Measurements from ENCODE around the gene HES4. TPM values are rescaled to one million over a fixed set of nuclear protein-coding genes. Genes with fewer than 3 reads are reported as not detected.

The HES4 gene
- total RNA-seq, 1 donor from 2014 or later: 75.0 TPM

GRCh38 chr1:1006305-1007159, 6.6 kb upstream of the HES4 start:
- H3K4me3 Mint-ChIP-seq (ENCODE audit: unreplicated experiment): no peak overlapping the region

GRCh38 chr1:1005774-1006304, 5.9 kb upstream of the HES4 start:
- peaks cover 4% of the 10 kb centered on the region for H3K36me3 Mint-ChIP-seq (ENCODE audit: unreplicated experiment)
- H3K27me3 Mint-ChIP-seq (ENCODE audit: unreplicated experiment): no peaks in the 10 kb centered on the region
- no peak for TF ChIP-seq CTCF (IDR thresholded peaks at IDR 0.05)
- no peak for DNase-seq (ENCODE audit: extremely low spot score, unreplicated experiment)
- peaks cover 24% of the 10 kb centered on the region for H3K4me1 Mint-ChIP-seq (ENCODE audit: unreplicated experiment)
- H3K27ac Mint-ChIP-seq (ENCODE audit: unreplicated experiment): no peak overlapping the region
- H3K9me3 Mint-ChIP-seq (ENCODE audit: unreplicated experiment): no peaks in the 10 kb centered on the region
- H3K4me3 Mint-ChIP-seq (ENCODE audit: unreplicated experiment): no peak overlapping the region

More at GRCh38 chr1:1006305-1007159, 6.6 kb upstream of the HES4 start:
- H3K27me3 Mint-ChIP-seq (ENCODE audit: unreplicated experiment): no peaks in the 10 kb centered on the region
- no peak overlapping the region for H3K27ac Mint-ChIP-seq (ENCODE audit: unreplicated experiment)
- DNase-seq (ENCODE audit: extremely low spot score, unreplicated experiment): no peak
- no peaks in the 10 kb centered on the region for H3K9me3 Mint-ChIP-seq (ENCODE audit: unreplicated experiment)
- H3K4me1 Mint-ChIP-seq (ENCODE audit: unreplicated experiment): peaks cover 24% of the 10 kb centered on the region
- H3K36me3 Mint-ChIP-seq (ENCODE audit: unreplicated experiment): peaks cover 4% of the 10 kb centered on the region
- TF ChIP-seq CTCF (IDR thresholded peaks at IDR 0.05): no peak

- Mint-ChIP-seq H3K27ac (ENCODE audit: unreplicated experiment) (peak overlapping the region; percentile 87), H3K27me3 (ENCODE audit: unreplicated experiment) (no peaks in the 10 kb centered on the region), H3K36me3 (ENCODE audit: unreplicated experiment) (peaks cover 4% of the 10 kb centered on the region), H3K4me1 (ENCODE audit: unreplicated experiment) (peaks cover 26% of the 10 kb centered on the region), H3K9me3 (ENCODE audit: unreplicated experiment) (no peaks in the 10 kb centered on the region), H3K4me3 (ENCODE audit: unreplicated experiment) (peak overlapping the region; percentile 38)
- TF ChIP-seq CTCF (IDR thresholded peaks at IDR 0.05): no peak
- DNase-seq (ENCODE audit: extremely low spot score, unreplicated experiment): peak; percentile 85
These were observed 5.1 kb upstream of the HES4 start for GRCh38 chr1:1004780-1005697.

- Mint-ChIP-seq H3K4me1 (ENCODE audit: unreplicated experiment) (peaks cover 26% of the 10 kb centered on the region), H3K36me3 (ENCODE audit: unreplicated experiment) (peaks cover 4% of the 10 kb centered on the region), H3K4me3 (ENCODE audit: unreplicated experiment) (no peak overlapping the region), H3K9me3 (ENCODE audit: unreplicated experiment) (no peaks in the 10 kb centered on the region), H3K27me3 (ENCODE audit: unreplicated experiment) (no peaks in the 10 kb centered on the region), H3K27ac (ENCODE audit: unreplicated experiment) (no peak overlapping the region)
- DNase-seq (ENCODE audit: extremely low spot score, unreplicated experiment): no peak
- TF ChIP-seq CTCF (IDR thresholded peaks at IDR 0.05): no peak
These were observed 4.5 kb upstream of the HES4 start for GRCh38 chr1:1004420-1004779.
